Endothelial cell of umbilical vein (primary cell): Measurements from ENCODE around the gene TFCP2.

Source experiments
- EZH2 ChIP-seq: IDR thresholded peaks from 2 replicates; pipeline ENCODE4 v1.6.1; 2012; ENCODE audit warnings: borderline replicate concordance, low read depth, mild to moderate bottlenecking, moderate library complexity, low read length, inconsistent platforms; ENCODE audit not compliant: severe bottlenecking
- POLR2A ChIP-seq: IDR thresholded peaks from 2 replicates; pipeline ENCODE4 v1.6.1; 2012; ENCODE audit warnings: low read depth, mild to moderate bottlenecking, control low read depth, low read length
- TF ChIP-seq, protein P1 (sequence below), 2 donors: IDR thresholded peaks; 1 replicate in 1 of 2; 2 replicates in 1 of 2; pipeline ENCODE4 v1.5.1; 2011; ENCODE audit warnings: low read length in 2 of 2, mild to moderate bottlenecking in 2 of 2, moderate library complexity in 2 of 2, control low read depth in 1 of 2, inconsistent platforms in 1 of 2, low read depth in 1 of 2; ENCODE audit not compliant: insufficient read depth in 1 of 2; ENCODE audit errors: extremely low read depth in 1 of 2
- TF ChIP-seq, protein P2 (sequence below): IDR thresholded peaks from 2 replicates; pipeline ENCODE4 v1.6.1; 2011; ENCODE audit not compliant: insufficient read depth, insufficient read length

DNA sequence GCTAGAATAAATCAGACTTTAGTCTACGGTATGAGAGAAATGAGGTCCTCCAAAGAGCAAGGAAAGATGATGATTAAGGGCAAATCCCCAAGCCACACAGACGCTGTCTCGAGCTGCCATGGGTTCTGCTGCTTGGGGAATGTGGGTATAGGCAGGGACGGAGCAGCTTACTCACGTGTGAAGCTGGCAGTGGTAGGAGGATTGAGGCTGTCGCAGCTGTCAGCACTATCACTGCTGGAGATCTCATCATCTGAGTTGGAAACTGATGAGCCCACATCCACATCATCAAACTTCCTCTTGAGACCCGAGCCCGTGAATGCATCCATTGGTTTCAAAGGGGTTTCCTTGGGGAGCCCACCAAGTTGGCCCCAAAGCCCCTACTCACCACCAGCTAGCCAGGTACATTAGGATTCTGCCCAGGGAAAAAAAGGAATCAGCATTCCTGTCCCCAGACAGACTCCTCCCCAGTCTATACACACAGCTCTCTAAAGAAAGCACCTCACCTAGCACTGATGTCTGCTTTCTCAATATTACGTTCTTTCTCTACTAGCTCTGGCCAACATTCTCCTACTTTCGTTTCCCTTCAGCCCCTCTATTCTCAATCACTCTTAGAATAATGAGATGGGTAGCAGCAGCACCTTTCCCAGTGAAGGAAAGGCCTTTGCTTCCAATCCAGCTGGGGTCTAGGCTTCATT, 96.6 kb downstream of the TFCP2 start:
- TF ChIP-seq, protein P1, sequence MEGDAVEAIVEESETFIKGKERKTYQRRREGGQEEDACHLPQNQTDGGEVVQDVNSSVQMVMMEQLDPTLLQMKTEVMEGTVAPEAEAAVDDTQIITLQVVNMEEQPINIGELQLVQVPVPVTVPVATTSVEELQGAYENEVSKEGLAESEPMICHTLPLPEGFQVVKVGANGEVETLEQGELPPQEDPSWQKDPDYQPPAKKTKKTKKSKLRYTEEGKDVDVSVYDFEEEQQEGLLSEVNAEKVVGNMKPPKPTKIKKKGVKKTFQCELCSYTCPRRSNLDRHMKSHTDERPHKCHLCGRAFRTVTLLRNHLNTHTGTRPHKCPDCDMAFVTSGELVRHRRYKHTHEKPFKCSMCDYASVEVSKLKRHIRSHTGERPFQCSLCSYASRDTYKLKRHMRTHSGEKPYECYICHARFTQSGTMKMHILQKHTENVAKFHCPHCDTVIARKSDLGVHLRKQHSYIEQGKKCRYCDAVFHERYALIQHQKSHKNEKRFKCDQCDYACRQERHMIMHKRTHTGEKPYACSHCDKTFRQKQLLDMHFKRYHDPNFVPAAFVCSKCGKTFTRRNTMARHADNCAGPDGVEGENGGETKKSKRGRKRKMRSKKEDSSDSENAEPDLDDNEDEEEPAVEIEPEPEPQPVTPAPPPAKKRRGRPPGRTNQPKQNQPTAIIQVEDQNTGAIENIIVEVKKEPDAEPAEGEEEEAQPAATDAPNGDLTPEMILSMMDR (IDR thresholded peaks at IDR 0.05; ENCODE audit: extremely low read depth in 1 of 2, insufficient read depth in 1 of 2, low read depth in 1 of 2, low read length in 2 of 2): no peak
- TF ChIP-seq POLR2A (no peak), EZH2 (no peak)
- TF ChIP-seq, protein P2, sequence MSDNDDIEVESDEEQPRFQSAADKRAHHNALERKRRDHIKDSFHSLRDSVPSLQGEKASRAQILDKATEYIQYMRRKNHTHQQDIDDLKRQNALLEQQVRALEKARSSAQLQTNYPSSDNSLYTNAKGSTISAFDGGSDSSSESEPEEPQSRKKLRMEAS: no peak
